ENCODE measurements around the gene AVPR2. TPM values are rescaled to one million over a fixed set of nuclear protein-coding genes. Genes with fewer than 3 reads are reported as not detected.

AVPR2 gene
- 0.11 to 0.22 TPM in 2 of 5 replicates, not detected in the others for total RNA-seq (2022; extraction: Qiagen RNA extraction)

DNA sequence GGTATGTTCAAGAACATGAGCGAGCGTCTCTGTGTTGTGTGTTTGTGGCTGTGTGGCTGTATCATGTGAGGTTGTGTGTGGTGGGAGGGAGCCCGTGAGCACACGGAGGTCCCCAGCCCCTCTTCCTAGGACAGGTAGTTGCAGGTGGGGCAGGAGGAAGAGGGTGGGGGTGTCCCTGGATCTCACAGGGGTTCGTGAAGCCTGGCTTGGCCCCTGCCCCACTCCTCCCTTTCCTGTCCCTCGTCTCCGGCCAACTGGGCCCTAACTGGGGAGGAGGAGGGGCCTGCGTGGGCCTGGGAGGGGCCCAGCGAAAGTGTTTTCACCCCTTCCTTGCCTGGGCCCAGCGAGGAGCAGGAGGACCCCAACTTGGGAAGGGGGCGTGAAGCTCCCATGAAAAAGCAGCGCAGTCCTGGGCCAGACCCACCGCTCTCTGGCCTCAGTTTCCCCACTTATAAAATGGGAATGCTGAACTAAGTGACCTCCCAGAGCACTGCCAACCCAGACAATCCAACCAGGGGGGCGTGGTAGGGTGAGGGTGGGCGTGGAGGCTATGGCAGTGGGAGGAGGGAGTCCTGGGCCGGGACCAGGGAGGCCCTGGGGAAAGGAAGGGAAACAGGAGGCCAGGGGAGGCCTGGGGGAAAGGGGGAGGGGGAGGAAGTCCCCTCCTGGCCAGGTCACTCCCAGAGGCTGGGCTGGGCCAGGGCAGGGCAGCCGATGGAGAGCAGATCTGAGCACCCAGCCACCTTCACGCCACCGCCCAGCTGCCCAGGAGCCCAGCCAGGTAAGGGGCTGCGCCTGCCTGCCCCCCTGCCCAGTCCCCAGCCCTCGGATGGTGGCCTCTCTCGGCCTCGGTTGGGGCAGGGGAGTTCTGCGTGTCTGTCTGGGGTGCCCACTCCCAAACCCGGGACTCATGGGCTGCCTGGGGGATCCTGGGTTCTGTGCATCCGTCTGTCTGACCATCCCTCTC, at the start of gene AVPR2:
AVPR2 (plus strand) TSS at position 683 of the 967 bp plus-strand sequence. CDS start 473 bp downstream, outside the sequence.

DNA sequence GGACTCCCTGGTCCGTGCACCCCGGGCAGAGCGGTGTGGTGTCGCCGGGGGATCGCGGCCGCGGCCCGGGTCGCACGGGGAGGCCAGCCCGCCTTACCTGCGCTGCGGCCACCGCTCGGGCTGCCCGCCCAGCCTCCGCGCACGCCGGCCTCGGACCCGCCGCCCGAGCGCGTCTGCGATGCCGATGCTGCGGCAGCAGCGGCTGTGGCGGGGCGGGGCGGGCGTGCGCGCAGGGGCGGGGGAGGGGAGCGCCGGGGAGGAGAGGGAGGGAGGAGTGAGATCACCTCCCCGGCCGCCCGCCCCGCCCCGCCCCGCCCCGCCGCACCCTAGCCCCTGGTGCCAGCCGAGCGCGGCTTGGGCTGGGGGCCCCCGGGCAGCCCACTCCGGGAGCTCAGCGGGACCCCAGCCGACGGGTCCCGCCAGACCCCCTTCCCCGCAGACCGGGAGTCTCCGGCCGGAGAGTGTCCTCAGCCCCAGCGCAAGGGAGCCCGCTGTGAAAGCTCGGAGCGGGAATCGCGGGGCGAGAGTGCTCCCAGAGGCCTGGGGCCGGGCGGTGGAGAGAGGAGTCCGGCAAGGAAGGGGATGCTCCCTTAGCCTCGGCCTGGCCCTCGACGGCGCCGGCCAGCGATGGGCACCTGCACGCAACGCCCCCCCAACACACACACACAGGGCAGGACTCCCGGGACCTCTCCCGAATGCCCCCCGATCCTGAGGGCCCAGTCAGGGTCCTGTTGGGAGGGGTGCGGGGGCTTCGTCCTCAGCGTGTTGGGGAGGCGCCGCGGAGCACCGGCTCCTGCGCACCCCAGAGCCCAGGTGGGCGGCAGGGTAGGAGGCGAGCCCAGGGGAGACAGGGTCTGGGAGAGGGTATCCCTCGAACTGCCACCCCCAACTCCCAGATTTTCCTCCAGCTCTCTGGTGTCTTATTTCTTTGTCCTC, 18.2 kb upstream of the AVPR2 start, which contains the start of gene L1CAM:
L1CAM (minus strand) TSS at position 206 of the 936 bp plus-strand sequence. CDS start 10,337 bp downstream, outside the sequence.

DNA sequence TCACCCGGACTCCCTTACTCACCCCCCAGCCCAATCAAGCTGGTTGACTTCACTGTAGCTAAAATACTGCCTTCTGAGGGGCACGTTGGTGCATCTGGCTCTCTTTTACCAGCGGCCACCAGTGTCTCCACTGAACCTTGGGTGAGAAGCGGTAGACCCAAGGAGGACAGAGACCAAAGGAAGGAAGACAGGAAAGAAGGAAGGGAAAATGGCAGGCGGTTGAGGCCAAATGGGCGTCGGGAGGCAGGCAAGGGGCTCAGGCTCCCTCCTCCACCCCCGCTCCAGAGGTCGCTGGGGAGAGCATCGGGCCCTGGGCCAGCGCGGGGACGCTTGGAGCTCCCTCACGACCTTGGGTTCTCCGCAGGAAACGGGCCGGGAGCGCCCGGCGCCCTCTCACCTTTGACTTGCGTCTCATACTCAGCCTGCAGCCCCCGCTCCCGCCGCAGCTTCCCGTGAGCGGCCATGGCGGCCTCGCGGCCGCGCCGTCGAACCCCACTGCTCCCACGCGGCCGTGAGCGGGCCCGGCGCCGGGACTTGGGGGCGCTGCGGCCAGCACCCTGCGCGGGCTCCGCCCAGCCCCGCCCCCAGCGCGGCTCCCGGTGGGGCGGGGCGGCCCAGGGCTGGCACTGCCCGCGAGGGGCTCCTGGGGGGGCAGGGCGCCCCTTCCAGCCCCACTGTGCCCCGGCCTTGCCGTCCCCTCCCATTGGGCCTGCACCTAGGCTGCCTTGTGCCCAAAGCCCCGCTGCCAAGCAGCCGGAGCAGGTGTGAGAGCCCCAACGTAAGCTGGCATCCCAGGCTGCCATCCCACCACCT, 21.5 kb downstream of the AVPR2 start, which contains the start of gene ARHGAP4:
ARHGAP4 (minus strand) TSS at position 526 of the 813 bp plus-strand sequence; CDS start at position 464, 62 bp downstream.

DNA sequence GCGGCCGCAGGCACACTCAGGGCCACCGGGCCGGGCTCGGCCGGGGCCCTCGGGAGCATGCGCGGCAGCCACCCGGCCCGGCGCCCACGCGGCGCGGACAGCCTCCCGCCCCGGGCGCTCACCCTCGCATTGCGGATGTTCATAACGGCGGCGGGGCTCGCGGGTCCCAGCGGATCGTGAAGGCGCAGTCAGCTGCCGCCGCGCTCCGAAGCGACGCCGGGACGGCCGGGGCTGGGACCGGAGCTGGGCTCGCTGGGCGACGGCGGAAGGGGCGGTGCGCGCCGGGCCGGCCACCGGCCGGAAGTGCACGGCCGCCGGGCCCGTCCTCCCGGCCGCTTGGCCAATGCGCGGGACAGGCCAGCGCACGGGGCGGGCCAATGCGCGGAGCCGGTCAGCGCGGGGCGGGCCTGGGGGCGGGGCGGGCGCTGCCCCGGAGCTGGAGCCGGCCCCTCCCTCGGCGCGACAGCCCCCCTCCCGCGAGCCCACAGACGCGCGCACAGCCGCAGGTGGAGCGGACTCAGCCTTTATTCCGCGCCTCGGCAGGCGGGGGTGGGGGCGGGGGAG, 30.4 kb downstream of the AVPR2 start, which contains the start of gene NAA10:
NAA10 (minus strand) TSS at position 276 of the 564 bp plus-strand sequence; CDS start at position 143, 133 bp downstream.

DNA sequence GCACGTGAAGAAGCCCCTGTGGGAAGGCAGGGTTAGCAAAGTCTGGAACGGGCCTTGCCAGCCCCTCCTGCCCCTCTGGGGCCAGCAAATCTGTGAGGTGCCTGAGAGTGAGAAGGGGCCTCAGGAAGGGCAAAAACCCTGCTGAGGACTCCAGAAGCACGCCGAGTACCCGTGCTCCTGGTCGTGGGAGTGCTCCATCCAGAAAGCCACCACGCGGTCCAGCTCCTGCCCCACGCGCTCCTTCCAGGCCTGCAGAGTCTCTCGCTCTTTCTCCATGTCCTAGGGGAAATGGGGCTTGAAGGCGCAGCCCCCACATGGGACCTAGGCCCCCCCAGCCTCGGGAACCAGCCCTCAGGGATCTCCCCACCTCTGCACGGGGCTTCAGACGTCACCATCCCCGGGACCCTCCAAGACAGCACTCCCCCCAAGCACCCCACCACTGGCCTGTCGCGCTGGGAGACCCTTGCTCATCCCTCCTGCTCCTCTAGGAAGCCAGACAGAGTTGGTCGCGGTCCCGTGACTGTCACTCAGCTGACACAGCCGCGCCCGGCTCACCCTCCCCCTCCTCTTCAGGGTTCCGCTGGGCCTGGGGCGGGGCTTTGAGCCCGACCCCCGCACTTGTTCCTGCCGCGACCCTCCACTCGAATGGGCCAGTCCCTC, 39.8 kb downstream of the AVPR2 start, which contains the start of gene RENBP:
RENBP (minus strand) TSS at position 504 of the 660 bp plus-strand sequence; CDS start at position 471, 33 bp downstream.

Other genes with a start within 250 kb of the AVPR2 start
- 0.12 to 0.60 TPM (median 0.23 TPM) in 4 of 5 replicates, not detected in the other for gene PNCK, start 230.9 kb upstream of the AVPR2 start, total RNA-seq (2022; extraction: Qiagen RNA extraction)
- gene SLC6A8, start 216.7 kb upstream of the AVPR2 start, total RNA-seq (2022; extraction: Qiagen RNA extraction), result 9.7 to 13.5 TPM (median 12.0 TPM) in 5 replicates
- gene BCAP31, start 180.3 kb upstream of the AVPR2 start, total RNA-seq (2022; extraction: Qiagen RNA extraction), result 352 to 443 TPM (median 371 TPM) in 5 replicates
- 2.8 to 4.1 TPM (median 4.1 TPM) in 5 replicates for gene ABCD1, start 179.8 kb upstream of the AVPR2 start, total RNA-seq (2022; extraction: Qiagen RNA extraction)
- gene PLXNB3, start 140.4 kb upstream of the AVPR2 start, total RNA-seq (2022; extraction: Qiagen RNA extraction), result 2.1 to 4.7 TPM (median 3.3 TPM) in 5 replicates
- 0.36 to 0.48 TPM in 2 of 5 replicates, not detected in the others for gene SRPK3, start 123.6 kb upstream of the AVPR2 start, total RNA-seq (2022; extraction: Qiagen RNA extraction)
- 60.5 to 64.9 TPM (median 61.8 TPM) in 5 replicates for gene IDH3G, start 110.3 kb upstream of the AVPR2 start, total RNA-seq (2022; extraction: Qiagen RNA extraction)
- 383 to 440 TPM (median 400 TPM) in 5 replicates for gene SSR4, start 110.0 kb upstream of the AVPR2 start, total RNA-seq (2022; extraction: Qiagen RNA extraction)
- gene PDZD4, start 74.1 kb upstream of the AVPR2 start, total RNA-seq (2022; extraction: Qiagen RNA extraction), result 2.9 to 4.3 TPM (median 3.7 TPM) in 5 replicates
- 16.6 to 21.9 TPM (median 18.2 TPM) in 5 replicates for gene L1CAM, start 18.5 kb upstream of the AVPR2 start, total RNA-seq (2022; extraction: Qiagen RNA extraction)
- 0.91 to 2.2 TPM (median 1.9 TPM) in 5 replicates for gene ARHGAP4, start 21.6 kb downstream of the AVPR2 start, total RNA-seq (2022; extraction: Qiagen RNA extraction)
- gene NAA10, start 30.4 kb downstream of the AVPR2 start, total RNA-seq (2022; extraction: Qiagen RNA extraction), result 201 to 244 TPM (median 219 TPM) in 5 replicates
- gene RENBP, start 40.0 kb downstream of the AVPR2 start, total RNA-seq (2022; extraction: Qiagen RNA extraction), result 0.19 TPM in 2 of 5 replicates, not detected in the others
- 31.5 to 41.8 TPM (median 37.1 TPM) in 5 replicates for gene HCFC1, start 67.1 kb downstream of the AVPR2 start, total RNA-seq (2022; extraction: Qiagen RNA extraction)
- gene TMEM187, start 68.1 kb downstream of the AVPR2 start, total RNA-seq (2022; extraction: Qiagen RNA extraction), result 4.3 to 7.9 TPM (median 6.0 TPM) in 5 replicates
- gene IRAK1, start 115.2 kb downstream of the AVPR2 start, total RNA-seq (2022; extraction: Qiagen RNA extraction), result 191 to 225 TPM (median 216 TPM) in 5 replicates
- 15.1 to 22.0 TPM (median 18.8 TPM) in 5 replicates for gene MECP2, start 193.0 kb downstream of the AVPR2 start, total RNA-seq (2022; extraction: Qiagen RNA extraction)
- gene OPN1LW, start 239.6 kb downstream of the AVPR2 start, total RNA-seq (2022; extraction: Qiagen RNA extraction), result not detected in 5 replicates